GM12891 (cell line): ENCODE data around the gene MRPL45.

Experiments used
- POLR2A ChIP-seq: IDR thresholded peaks from 2 replicates; pipeline ENCODE4 v1.6.1; 2011; ENCODE audit warnings: low read depth, low read length, control low read depth
- POLR2AphosphoS5 ChIP-seq: IDR thresholded peaks from 2 replicates; pipeline ENCODE4 v1.6.1; 2011; ENCODE audit warnings: low read depth, low read length, control low read depth
- TAF1 ChIP-seq: IDR thresholded peaks from 2 replicates; pipeline ENCODE4 v1.6.1; 2011; ENCODE audit warnings: low read depth, low read length, control low read depth

- TF ChIP-seq TAF1 = no peak
- no peak for TF ChIP-seq POLR2A
- no peak for TF ChIP-seq POLR2AphosphoS5
Observed at GRCh38 chr17:38353668-38354067, 56.7 kb downstream of the MRPL45 start.
